ENCODE results near the gene GPR137.

Gene GPR137

GRCh38 chr11:64276653-64277431 lies 8.8 kb upstream of the GPR137 start:
- peaks cover 14% of the 10 kb centered on the region for H3K4me1 ChIP-seq (ENCODE audit: insufficient read depth, low read length)
- no peak overlapping the region for H2AFZ ChIP-seq (ENCODE audit: low read depth, low read length)
- no peaks in the 10 kb centered on the region for H3K27me3 ChIP-seq (ENCODE audit: insufficient read depth, low read length)
- peaks cover 23% of the 10 kb centered on the region for H3K36me3 ChIP-seq (ENCODE audit: insufficient read depth, low read length)
- H3K4me3 ChIP-seq (ENCODE audit: low read length) = no peak overlapping the region
- H3K9me3 ChIP-seq (ENCODE audit: low read length) = no peaks in the 10 kb centered on the region

DNA sequence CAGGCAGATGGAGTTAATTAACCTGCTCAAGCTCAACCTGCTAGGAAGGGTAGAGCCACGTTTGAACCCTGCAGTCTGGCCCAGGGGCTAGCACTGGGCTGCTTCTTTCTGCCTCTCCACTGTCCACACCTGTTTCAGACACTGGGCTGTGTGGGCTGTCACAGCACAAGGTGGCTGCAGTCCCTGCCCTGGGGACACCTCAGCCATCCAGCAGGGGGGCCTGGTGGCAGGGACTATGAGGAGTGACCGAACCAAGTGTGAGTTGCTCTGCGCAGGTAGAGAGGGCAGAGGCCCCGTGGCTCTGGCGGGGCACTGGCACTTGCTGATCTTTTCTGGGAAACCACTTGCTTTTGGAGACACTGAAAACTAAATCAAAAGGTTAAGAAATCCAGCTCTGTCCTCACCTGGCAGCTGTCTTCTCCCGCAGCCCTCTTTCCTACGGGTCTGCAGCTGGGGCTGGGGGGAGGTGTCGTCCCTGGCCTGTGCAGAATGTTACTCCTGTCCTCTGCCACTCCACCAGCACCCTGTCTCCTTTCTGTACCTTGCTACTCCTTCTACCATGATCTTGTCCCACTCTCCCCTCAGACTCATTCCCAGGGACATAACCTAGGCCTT lies 7.0 kb upstream of the GPR137 start:
- H3K4me1 ChIP-seq (ENCODE audit: insufficient read depth, low read length) = peaks cover 10% of the 10 kb centered on the region
- H3K27me3 ChIP-seq (ENCODE audit: insufficient read depth, low read length) = no peaks in the 10 kb centered on the region
- peaks cover 30% of the 10 kb centered on the region for H3K36me3 ChIP-seq (ENCODE audit: insufficient read depth, low read length)
- H3K4me3 ChIP-seq (ENCODE audit: low read length) = no peak overlapping the region
- no peaks in the 10 kb centered on the region for H3K9me3 ChIP-seq (ENCODE audit: low read length)
- no peak overlapping the region for H2AFZ ChIP-seq (ENCODE audit: low read depth, low read length)

DNA sequence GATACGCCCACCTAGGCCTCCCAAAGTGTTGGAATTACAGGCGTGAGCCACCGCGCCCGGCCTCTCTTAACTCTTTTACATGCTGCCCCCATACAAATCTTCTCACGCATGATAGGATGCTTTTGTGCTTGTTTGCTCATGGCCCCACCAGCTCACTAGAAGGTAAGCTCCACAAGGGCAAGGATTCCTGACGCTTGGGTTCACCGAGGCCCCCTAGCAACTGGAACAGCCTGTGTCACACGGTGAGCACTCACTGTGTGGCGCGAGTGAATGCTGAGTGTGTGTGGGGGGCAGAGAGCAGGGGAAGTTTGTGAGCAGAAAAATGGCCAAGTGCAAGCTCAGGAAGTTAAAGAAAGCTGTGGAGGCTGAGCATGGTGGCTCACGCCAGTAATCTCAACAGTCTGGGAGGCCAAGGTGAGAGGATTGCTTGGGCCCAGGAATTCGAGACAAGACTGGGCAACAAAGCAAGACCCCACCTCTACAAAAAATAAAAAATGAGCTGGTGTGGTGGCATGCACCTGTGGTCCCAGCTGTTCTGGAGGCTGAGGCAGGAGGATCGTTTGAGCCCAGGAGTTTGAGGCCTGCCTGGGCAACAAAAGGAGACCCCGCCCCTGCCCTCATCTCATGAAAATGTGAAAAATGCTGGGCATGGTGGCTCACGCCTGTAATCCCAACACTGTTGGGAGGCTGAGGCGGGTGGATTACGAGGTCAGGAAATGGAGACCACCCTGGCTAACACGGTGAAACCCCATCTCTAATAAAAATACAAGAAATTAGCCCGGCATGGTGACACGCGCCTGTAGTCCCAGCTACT lies 3.5 kb upstream of the GPR137 start:
- peaks cover 18% of the 10 kb centered on the region for H3K36me3 ChIP-seq (ENCODE audit: insufficient read depth, low read length)
- peaks cover 16% of the 10 kb centered on the region for H3K4me1 ChIP-seq (ENCODE audit: insufficient read depth, low read length)
- H2AFZ ChIP-seq (ENCODE audit: low read depth, low read length) = no peak overlapping the region
- H3K9me3 ChIP-seq (ENCODE audit: low read length) = no peaks in the 10 kb centered on the region
- H3K27me3 ChIP-seq (ENCODE audit: insufficient read depth, low read length) = no peaks in the 10 kb centered on the region
- no peak overlapping the region for H3K4me3 ChIP-seq (ENCODE audit: low read length)

GRCh38 chr11:64283092-64283491 lies 2.6 kb upstream of the GPR137 start:
- H3K36me3 ChIP-seq (ENCODE audit: insufficient read depth, low read length) = peaks cover 12% of the 10 kb centered on the region
- H3K27me3 ChIP-seq (ENCODE audit: insufficient read depth, low read length) = no peaks in the 10 kb centered on the region
- no peak overlapping the region for H2AFZ ChIP-seq (ENCODE audit: low read depth, low read length)
- peaks cover 16% of the 10 kb centered on the region for H3K4me1 ChIP-seq (ENCODE audit: insufficient read depth, low read length)
- no peak overlapping the region for H3K4me3 ChIP-seq (ENCODE audit: low read length)
- H3K9me3 ChIP-seq (ENCODE audit: low read length) = no peaks in the 10 kb centered on the region

GRCh38 chr11:64284048-64284961 lies 1.3 kb upstream of the GPR137 start, which contains the start of gene BAD:
BAD (minus strand) TSS chr11:64284665; CDS start chr11:64284368, 297 bp downstream.
- H3K9me3 ChIP-seq (ENCODE audit: low read length) = no peaks in the 10 kb centered on the region
- peaks cover 16% of the 10 kb centered on the region for H3K4me1 ChIP-seq (ENCODE audit: insufficient read depth, low read length)
- peaks cover 2% of the 10 kb centered on the region for H3K27me3 ChIP-seq (ENCODE audit: insufficient read depth, low read length)
- peaks cover 7% of the 10 kb centered on the region for H3K36me3 ChIP-seq (ENCODE audit: insufficient read depth, low read length)
- peak within 1 kb of the TSS; percentile 97 for H3K4me3 ChIP-seq (ENCODE audit: low read length)
- H2AFZ ChIP-seq (ENCODE audit: low read depth, low read length) = peak within 1 kb of the TSS; percentile 67

- no peak overlapping the region for H2AFZ ChIP-seq (ENCODE audit: low read depth, low read length)
- peaks cover 7% of the 10 kb centered on the region for H3K36me3 ChIP-seq (ENCODE audit: insufficient read depth, low read length)
These were observed 495 bp downstream of the GPR137 start for GRCh38 chr11:64285885-64286800.

DNA sequence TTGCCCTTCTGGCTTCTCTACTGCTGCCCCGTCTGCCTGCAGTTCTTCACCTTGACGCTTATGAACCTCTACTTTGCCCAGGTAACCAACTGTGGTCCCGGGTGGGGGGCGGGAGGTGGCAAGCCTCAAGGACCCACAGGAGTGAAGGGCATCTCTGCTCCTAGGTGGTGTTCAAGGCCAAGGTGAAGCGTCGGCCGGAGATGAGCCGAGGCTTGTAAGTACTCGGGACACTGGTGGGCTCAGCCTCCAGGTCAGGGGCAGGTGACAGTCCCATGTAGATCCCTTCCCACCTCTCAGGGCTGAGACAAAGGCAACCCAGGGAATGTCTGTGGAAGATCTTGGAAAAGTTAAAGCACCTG lies 1.1 kb downstream of the GPR137 start:
- H3K4me3 ChIP-seq (ENCODE audit: low read length) = no peak overlapping the region
- H3K4me1 ChIP-seq (ENCODE audit: insufficient read depth, low read length) = peaks cover 18% of the 10 kb centered on the region
- no peaks in the 10 kb centered on the region for H3K9me3 ChIP-seq (ENCODE audit: low read length)
- peaks cover 7% of the 10 kb centered on the region for H3K36me3 ChIP-seq (ENCODE audit: insufficient read depth, low read length)
- peaks cover 24% of the 10 kb centered on the region for H3K27me3 ChIP-seq (ENCODE audit: insufficient read depth, low read length)
- no peak overlapping the region for H2AFZ ChIP-seq (ENCODE audit: low read depth, low read length)

More at GRCh38 chr11:64285885-64286800, 495 bp downstream of the GPR137 start:
- Histone ChIP-seq H3K27me3 (ENCODE audit: insufficient read depth, low read length) (peaks cover 18% of the 10 kb centered on the region), H3K9me3 (ENCODE audit: low read length) (no peaks in the 10 kb centered on the region), H3K4me1 (ENCODE audit: insufficient read depth, low read length) (peaks cover 16% of the 10 kb centered on the region), H3K4me3 (ENCODE audit: low read length) (peak overlapping the region; percentile 97)

DNA sequence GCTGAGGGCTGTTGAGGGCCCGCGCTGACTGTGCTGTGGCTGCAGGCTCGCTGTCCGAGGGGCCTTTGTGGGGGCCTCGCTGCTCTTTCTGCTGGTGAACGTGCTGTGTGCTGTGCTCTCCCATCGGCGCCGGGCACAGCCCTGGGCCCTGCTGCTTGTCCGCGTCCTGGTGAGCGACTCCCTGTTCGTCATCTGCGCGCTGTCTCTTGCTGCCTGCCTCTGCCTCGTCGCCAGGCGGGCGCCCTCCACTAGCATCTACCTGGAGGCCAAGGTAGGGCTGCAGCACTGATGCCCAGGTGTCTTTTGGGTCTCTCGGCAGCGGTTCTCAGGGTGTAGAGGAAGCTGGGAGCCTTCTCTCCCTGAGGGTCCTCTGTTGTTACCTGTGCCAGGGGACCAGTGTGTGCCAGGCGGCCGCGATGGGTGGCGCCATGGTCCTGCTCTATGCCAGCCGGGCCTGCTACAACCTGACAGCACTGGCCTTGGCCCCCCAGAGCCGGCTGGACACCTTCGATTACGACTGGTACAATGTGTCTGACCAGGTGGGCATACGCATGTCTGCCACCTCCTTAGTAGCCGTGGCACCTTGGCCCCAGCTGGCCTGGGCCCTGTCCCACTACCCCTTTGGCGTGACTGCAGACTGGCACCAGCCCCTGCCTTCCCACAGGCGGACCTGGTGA lies 2.2 kb downstream of the GPR137 start:
- Histone ChIP-seq H3K36me3 (ENCODE audit: insufficient read depth, low read length) (no peaks in the 10 kb centered on the region), H3K4me3 (ENCODE audit: low read length) (no peak overlapping the region), H3K27me3 (ENCODE audit: insufficient read depth, low read length) (peaks cover 35% of the 10 kb centered on the region), H3K9me3 (ENCODE audit: low read length) (no peaks in the 10 kb centered on the region), H2AFZ (ENCODE audit: low read depth, low read length) (no peak overlapping the region), H3K4me1 (ENCODE audit: insufficient read depth, low read length) (peaks cover 26% of the 10 kb centered on the region)

- peaks cover 25% of the 10 kb centered on the region for H3K4me1 ChIP-seq (ENCODE audit: insufficient read depth, low read length)
- no peak overlapping the region for H3K4me3 ChIP-seq (ENCODE audit: low read length)
- no peaks in the 10 kb centered on the region for H3K9me3 ChIP-seq (ENCODE audit: low read length)
- peaks cover 40% of the 10 kb centered on the region for H3K27me3 ChIP-seq (ENCODE audit: insufficient read depth, low read length)
- H2AFZ ChIP-seq (ENCODE audit: low read depth, low read length) = no peak overlapping the region
- H3K36me3 ChIP-seq (ENCODE audit: insufficient read depth, low read length) = no peaks in the 10 kb centered on the region
These were observed 2.7 kb downstream of the GPR137 start for GRCh38 chr11:64288353-64288750.

DNA sequence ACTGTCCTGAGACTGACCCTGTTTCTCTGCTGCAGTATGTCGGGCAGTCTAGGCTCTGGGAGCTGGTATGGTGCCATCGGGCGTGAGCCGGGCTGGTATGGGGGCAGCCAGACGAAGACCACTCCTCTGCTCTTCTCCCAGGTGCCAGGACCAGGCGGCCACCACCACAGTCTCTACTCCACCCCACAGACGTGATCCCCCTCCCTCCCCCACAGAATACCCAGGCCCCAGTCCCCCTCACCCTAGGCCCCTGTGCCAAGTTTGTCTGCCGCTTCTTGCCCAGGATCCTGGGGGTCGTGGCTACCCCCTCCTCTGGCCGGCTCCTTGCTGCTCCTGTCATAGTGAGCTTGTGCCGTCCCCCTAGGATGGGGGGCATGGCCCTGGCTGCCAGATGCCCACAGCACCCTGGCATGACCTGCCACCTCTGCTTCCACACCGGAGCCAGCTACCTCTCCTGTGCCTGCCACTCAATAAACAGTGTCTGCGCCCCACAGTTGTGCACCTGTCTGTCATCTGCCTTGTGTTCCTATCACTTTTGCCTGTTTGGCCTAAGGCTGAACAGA lies 3.4 kb downstream of the GPR137 start:
- Histone ChIP-seq H3K9me3 (ENCODE audit: low read length) (no peaks in the 10 kb centered on the region), H2AFZ (ENCODE audit: low read depth, low read length) (no peak overlapping the region), H3K36me3 (ENCODE audit: insufficient read depth, low read length) (no peaks in the 10 kb centered on the region), H3K27me3 (ENCODE audit: insufficient read depth, low read length) (peaks cover 42% of the 10 kb centered on the region), H3K4me1 (ENCODE audit: insufficient read depth, low read length) (peaks cover 21% of the 10 kb centered on the region), H3K4me3 (ENCODE audit: low read length) (no peak overlapping the region)

Measured in neuron (in vitro differentiated cells).